SU-DHL-6 (cell line): ENCODE results near the gene BMP3.

Source experiments
- H2AFZ ChIP-seq: fragments of 200-600 bp; sonication (generic); 2 replicates; pipeline ENCODE4 v1.6.1; 2014; ENCODE audit warnings: low read depth, mild to moderate bottlenecking, moderate library complexity, mixed read lengths, antibody characterized with exemption, low read length; ENCODE audit not compliant: severe bottlenecking
- H3F3A ChIP-seq: fragments of 200-600 bp; shearing (Covaris generic); 2 replicates; pipeline ENCODE4 v1.6.0; 2016; ENCODE audit warnings: antibody characterized with exemption, mild to moderate bottlenecking; ENCODE audit not compliant: insufficient read depth
- H3K27ac ChIP-seq: fragments of 200-600 bp; sonication (generic); 2 replicates; pipeline ENCODE4 v1.5.1; 2016; ENCODE audit warnings: low read depth, mild to moderate bottlenecking, low read length, moderate library complexity, mixed read lengths
- H3K27me3 ChIP-seq: fragments of 200-600 bp; sonication (generic), shearing (Covaris generic); 2 replicates; pipeline ENCODE4 v1.6.0; 2014; ENCODE audit warnings: mild to moderate bottlenecking, low read length
- H3K36me3 ChIP-seq: fragments of 200-600 bp; sonication (generic); 2 replicates; pipeline ENCODE4 v1.6.1; 2014; ENCODE audit warnings: mild to moderate bottlenecking, low read length, mixed read lengths
- H3K4me2 ChIP-seq: fragments of 300-600, 200-600 bp; shearing (Covaris generic), sonication (generic); 2 replicates; pipeline ENCODE4 v1.6.0; 2014; ENCODE audit warnings: low read length, low read depth, mild to moderate bottlenecking; ENCODE audit not compliant: poor library complexity, severe bottlenecking
- H3K4me3 ChIP-seq: fragments of 200-600 bp; sonication (generic); 2 replicates; pipeline ENCODE4 v1.5.1; 2014; ENCODE audit warnings: antibody characterized with exemption, low read length, mild to moderate bottlenecking, mixed read lengths; ENCODE audit not compliant: insufficient read depth, poor library complexity, severe bottlenecking
- H3K79me2 ChIP-seq: fragments of 200-600 bp; sonication (generic); 2 replicates; pipeline ENCODE4 v1.6.1; 2014; ENCODE audit warnings: mild to moderate bottlenecking, low read length, moderate library complexity; ENCODE audit not compliant: insufficient read depth
- H3K9ac ChIP-seq: fragments of 200-600 bp; sonication (generic); 2 replicates; pipeline ENCODE4 v1.7.0; 2014; ENCODE audit warnings: mild to moderate bottlenecking, low read length
- H3K9me2 ChIP-seq: fragments of 200-600 bp; sonication (generic); replicated peaks from 2 replicates; pipeline ENCODE4 v1.6.1; 2014; ENCODE audit warnings: low read length; ENCODE audit not compliant: insufficient read depth
- H3K9me3 ChIP-seq: fragments of 200-600 bp; sonication (generic); 2 replicates; pipeline ENCODE4 v1.6.1; 2014; ENCODE audit warnings: low read length, mixed read lengths; ENCODE audit not compliant: insufficient read depth
- H4K20me1 ChIP-seq: fragments of 200-600 bp; sonication (generic); 2 replicates; pipeline ENCODE4 v1.6.1; 2014; ENCODE audit warnings: low read depth, mild to moderate bottlenecking, antibody characterized with exemption, low read length, moderate library complexity, mixed read lengths
- CTCF ChIP-seq: fragments of 200-600 bp; sonication (generic); IDR thresholded peaks from one replicate; pipeline ENCODE4 v1.5.1; 2017; ENCODE audit warnings: antibody characterized with exemption, mild to moderate bottlenecking, low read length, moderate library complexity; ENCODE audit not compliant: insufficient read depth, poor library complexity, severe bottlenecking
- EZH2phosphoT487 ChIP-seq: fragments of 200-600 bp; sonication (generic), shearing (Covaris generic); conservative IDR thresholded peaks from 2 replicates; pipeline ENCODE4 v1.6.1; 2018; ENCODE audit warnings: mild to moderate bottlenecking, antibody characterized with exemption, low read length, moderate library complexity, mixed read lengths

The BMP3 gene, protein sequence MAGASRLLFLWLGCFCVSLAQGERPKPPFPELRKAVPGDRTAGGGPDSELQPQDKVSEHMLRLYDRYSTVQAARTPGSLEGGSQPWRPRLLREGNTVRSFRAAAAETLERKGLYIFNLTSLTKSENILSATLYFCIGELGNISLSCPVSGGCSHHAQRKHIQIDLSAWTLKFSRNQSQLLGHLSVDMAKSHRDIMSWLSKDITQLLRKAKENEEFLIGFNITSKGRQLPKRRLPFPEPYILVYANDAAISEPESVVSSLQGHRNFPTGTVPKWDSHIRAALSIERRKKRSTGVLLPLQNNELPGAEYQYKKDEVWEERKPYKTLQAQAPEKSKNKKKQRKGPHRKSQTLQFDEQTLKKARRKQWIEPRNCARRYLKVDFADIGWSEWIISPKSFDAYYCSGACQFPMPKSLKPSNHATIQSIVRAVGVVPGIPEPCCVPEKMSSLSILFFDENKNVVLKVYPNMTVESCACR

DNA sequence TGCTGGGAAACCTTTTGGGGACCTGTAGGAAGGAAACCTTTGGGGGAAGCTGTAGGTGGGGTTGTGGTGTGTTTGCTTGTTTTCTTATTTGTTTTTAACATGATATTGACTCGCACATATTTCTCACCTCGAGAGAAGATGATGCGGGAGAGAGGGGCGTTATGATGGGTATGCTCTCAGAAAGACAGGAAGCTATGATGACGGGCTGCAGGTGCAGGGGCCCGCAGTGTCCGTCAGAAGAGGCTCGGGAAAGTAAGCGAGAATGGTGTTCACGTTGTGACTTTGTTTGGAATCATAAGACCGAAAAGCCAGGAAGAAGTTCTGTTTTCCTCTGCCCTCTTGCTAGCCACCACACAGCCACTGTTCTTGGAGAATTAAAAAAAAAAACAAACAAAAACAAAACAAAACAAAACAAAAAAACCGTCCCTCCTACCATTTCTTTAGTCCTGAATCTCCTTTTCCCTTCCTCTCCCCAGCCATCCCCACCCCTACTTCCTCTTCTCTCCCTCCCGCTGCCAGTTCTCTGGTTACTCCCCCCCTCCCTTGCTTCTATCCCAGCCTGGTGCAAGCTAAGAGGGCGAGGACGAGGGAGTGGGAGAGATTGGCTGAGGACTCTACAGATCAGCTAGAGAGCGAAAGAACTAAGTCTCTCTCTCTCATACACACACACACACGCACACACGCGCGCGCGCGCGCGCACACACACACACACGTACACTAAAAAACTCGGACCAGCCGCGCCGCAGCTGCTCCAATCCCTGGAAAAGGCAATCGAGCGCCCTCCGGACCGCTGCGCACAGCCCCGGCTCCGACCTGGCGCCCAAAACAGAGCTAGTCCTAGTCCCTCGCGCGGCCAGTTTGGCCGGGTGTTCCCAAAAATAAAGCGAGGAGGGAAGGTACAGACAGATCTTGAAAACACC lies at the start of gene BMP3:
TSS of gene BMP3 (plus strand) at position 648 of the 920 bp plus-strand sequence. CDS start 577 bp downstream, outside the sequence.
- Histone ChIP-seq H3K27ac (peak within 1 kb of the TSS; percentile 79), H3K27me3 (no peaks in the 10 kb centered on the region), H3K9me2 (no peaks in the 10 kb centered on the region), H3K9me3 (no peaks in the 10 kb centered on the region), H3K4me2 (peak within 1 kb of the TSS; percentile 95), H3K36me3 (no peaks in the 10 kb centered on the region), H3K9ac (peak within 1 kb of the TSS; percentile 72), H3K79me2 (peaks cover 38% of the 10 kb centered on the region), H3K4me3 (peak within 1 kb of the TSS; percentile 72), H3F3A (peaks cover 5% of the 10 kb centered on the region; the same call in 1 of the 2 replicates), H2AFZ (peak within 1 kb of the TSS; percentile 21), H4K20me1 (no peaks in the 10 kb centered on the region)
- no peak for TF ChIP-seq EZH2phosphoT487
- TF ChIP-seq CTCF: no peak

GRCh38 chr4:80986011-80986410 lies 44.5 kb upstream of the BMP3 start:
- Histone ChIP-seq H2AFZ (no peak overlapping the region), H3K27me3 (no peaks in the 10 kb centered on the region), H3K9me2 (no peaks in the 10 kb centered on the region), H3F3A (peaks cover 1% of the 10 kb centered on the region; the same call in 1 of the 2 replicates), H3K9me3 (no peaks in the 10 kb centered on the region), H3K4me3 (no peak overlapping the region), H3K36me3 (no peaks in the 10 kb centered on the region), H3K4me2 (no peak overlapping the region), H3K27ac (no peak overlapping the region), H3K9ac (no peak overlapping the region), H3K79me2 (no peaks in the 10 kb centered on the region), H4K20me1 (no peaks in the 10 kb centered on the region)
- TF ChIP-seq EZH2phosphoT487: no peak

DNA sequence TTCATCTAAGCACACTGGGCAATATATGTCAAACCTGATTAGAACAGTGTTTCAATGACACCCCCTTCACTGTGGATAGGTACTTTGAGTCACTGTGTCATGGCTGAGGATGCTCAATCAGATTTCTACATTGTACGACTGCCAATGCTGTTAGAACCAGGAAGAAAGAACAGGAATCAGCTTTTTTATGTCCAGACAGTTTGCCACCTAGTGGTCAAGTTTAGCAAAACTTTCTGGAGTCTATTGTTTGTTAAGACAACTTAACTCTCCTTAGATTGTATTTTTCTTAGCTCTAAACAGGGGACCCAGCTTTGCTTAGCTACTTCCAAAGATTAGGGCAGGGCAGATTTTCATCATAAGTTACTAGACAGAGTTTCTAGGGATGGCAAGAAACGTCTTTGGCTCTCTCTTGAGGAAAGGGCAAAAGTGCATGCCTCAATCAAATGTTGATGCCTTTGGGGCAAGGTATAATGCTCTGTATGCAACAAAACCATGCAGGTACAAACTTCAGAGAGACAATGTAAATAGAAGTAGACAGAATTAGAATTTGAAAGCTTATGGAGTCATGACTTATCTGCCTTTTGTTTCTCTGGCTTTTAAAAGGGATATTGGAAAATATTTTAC lies 40.5 kb upstream of the BMP3 start:
- Histone ChIP-seq H3K36me3 (no peaks in the 10 kb centered on the region), H3K27ac (peak overlapping the region; percentile 86), H2AFZ (peak overlapping the region; percentile 3), H3K27me3 (no peaks in the 10 kb centered on the region), H3K4me3 (no peak overlapping the region), H3K79me2 (no peaks in the 10 kb centered on the region), H3K9me2 (no peaks in the 10 kb centered on the region), H4K20me1 (no peaks in the 10 kb centered on the region), H3F3A (peaks cover 23% of the 10 kb centered on the region; the same call in 1 of the 2 replicates), H3K9me3 (no peaks in the 10 kb centered on the region), H3K9ac (peak overlapping the region; percentile 27), H3K4me2 (peak overlapping the region; percentile 63)
- TF ChIP-seq CTCF: peak; percentile 27
- TF ChIP-seq EZH2phosphoT487: no peak
